ENCODE data around the gene PRKCH. TPM values are rescaled to one million over a fixed set of nuclear protein-coding genes. Genes with fewer than 3 reads are reported as not detected.

Gene PRKCH
- total RNA-seq, 1 donor from 2014 or later: 282 TPM

DNA sequence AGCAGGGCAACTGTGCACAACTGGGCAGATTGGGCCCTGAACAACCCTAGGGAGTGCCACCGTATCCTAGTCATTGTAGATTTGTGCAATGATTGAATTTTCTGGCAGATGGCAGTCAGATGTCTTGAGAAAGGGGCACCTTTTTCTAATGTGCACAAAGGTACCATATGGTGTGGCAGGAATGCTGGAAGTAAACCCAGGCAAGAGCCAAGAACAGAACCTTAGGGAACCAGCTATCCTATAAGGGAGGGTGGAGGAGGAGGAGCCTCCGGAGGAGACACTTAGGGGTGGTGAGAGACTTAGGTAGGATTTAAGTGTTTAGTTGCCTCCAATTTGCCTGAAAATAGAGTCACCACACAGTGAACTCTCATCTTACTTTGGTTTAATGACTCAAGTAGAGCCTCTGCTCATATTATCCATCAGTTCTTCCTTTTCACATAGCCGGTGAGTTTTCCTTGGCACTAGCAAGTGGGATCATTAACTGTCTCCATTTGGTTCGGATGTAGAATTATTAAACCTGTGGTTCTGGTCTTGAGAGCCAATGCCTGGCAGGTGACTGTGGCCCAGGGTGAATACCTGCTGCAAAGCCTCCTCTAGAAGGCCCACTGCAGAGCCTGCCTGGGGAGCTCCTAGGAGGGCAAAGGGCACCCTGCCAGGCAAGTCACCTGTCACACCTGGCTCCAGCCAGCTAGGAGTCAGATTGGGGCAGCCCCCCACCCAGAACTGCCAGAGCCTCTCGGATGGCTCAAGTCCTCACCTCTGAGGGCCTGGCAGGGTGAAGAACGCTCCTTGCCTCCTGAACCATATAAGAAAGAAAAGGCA lies 189.6 kb downstream of the PRKCH start:
- DNase-seq (ENCODE audit: low read depth, low spot score): no peak

DNA sequence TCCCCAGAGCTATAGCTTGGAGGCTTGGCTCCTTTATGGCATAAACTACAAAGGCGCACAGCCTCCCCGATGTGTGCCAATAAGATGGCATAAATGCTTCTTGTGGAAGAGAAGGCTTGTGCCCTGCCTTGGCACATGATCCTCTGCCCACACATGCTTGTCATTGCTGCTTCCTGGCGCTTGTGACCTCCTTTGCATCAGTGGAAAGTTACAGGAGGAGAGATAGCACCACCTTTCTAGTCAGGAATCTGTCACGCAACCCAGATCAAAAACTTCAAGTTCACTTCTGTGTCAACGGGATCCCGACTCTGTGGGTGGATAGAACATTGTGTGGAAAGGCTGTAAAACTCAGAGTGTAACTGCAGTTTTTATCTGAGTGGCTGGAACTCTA lies 190.2 kb downstream of the PRKCH start:
- DNase-seq (ENCODE audit: low read depth, low spot score): no peak

- DNase-seq (ENCODE audit: low read depth, low spot score): no peak
These were observed 190.9 kb downstream of the PRKCH start for GRCh38 chr14:61512026-61512834.

- no peak for DNase-seq (ENCODE audit: low read depth, low spot score)
These were observed 192.8 kb downstream of the PRKCH start for GRCh38 chr14:61513986-61514830.

GRCh38 chr14:61514927-61515326 lies 193.5 kb downstream of the PRKCH start:
- no peak for DNase-seq (ENCODE audit: low read depth, low spot score)

DNA sequence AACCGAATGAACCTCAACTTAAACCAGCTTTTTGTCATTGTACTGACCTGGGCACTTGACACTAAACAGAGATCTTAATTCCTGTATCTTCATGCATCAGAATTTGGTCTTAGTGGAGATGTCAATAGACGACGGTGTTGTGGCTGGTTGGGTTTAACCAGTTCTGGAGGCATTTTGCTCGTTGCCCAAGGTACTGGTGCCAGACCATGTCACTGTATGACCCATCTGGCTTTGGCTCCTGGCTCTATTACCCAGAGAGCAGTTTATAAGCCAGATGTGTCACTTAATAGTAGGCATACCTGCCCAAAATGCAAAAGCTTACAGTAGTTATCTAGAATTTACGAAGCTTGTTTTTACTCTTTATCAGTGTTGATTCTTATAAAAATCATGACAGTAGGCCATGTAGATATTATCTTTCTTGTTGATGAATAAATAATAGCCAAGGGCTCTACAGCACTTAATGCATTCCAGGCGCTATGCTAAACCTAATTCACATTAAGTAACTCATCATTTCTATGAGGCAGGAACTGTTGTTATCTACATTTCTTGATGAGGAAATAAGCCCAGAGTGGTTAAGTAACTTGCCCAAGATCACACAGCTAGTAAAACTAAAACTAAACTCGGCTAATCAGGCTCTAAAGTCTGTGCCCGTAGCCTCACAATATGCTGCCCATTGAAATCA lies 194.2 kb downstream of the PRKCH start:
- DNase-seq (ENCODE audit: low read depth, low spot score): no peak

- no peak for DNase-seq (ENCODE audit: low read depth, low spot score)
These were observed 194.9 kb downstream of the PRKCH start for GRCh38 chr14:61516118-61516743.

DNA sequence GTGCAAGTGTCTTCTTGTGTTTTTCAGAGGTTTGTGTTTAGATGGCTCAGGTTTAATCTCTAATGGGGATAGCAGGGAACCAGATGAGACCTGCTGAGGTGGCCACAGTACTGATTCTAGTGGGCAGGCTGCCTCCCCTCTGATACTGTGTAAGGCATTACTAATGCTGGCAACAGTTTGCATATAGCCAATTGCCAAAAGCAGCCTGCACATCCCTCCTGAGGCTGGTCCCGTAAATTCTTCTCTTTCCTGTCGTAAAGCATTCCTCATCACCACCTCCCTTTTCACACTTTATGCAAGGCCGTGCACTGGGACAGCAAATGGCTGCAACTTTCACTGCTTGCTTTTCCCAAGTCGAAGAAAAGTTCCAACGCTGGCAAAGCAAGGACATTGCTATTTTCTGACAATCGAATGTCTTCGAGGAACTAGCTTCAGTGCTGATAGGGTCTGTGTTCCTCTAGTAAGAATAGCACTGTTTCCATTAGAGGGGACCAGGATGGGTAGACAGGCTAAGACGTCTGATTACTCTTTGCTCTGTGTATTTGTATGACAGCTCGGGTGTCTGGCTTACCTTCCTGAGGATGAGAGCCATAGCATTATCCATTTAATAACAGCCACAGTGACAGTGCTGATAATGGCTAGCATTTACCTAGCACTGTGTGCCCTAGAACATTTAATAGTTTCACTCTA lies 195.7 kb downstream of the PRKCH start:
- DNase-seq (ENCODE audit: low read depth, low spot score): no peak

DNA sequence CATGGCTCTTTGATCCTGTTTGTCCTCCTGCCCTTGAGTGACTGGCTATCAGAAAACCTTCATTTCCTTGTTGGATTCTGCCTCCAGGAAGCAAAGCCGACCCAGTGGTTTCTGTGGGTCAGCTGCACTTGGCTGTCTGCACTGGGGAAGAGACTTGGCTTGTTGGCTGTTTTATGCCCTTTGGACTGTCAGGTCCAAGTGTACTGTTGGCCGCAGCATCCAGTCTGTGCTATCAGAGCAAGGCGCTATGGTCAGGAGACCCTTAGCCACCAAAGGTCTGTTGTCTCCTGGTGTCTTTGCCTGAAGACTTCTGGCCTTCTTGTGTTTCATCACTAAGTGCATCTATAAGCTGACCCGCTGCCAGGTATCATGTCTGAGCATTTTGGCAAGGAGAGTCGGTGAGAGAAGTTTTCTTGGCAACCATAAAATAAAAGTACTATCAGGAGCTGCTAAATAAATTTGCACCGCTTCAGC lies 196.6 kb downstream of the PRKCH start:
- no peak for DNase-seq (ENCODE audit: low read depth, low spot score)

DNA sequence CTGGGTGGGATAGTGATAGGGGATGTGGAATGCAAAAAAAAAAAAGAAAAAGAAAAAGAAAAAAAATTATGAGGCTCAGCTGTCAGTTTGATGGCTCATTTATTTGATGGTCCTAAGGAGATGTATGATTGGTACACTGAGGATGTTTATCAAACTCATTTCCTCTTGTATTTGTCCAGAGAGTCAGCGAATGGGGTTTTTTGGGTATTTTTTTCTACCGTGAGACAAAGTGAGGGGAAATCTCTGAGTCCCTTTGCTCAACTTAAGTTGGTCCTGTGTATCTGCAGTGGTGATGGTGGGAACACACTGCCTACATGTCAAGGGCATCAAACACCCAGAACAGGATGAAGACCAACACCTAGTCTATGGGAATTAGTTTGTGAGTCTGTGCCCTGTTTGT lies 197.0 kb downstream of the PRKCH start:
- DNase-seq (ENCODE audit: low read depth, low spot score): no peak

- DNase-seq (ENCODE audit: low read depth, low spot score): no peak
These were observed 197.7 kb downstream of the PRKCH start for GRCh38 chr14:61519106-61519505.

- no peak for DNase-seq (ENCODE audit: low read depth, low spot score)
These were observed 198.4 kb downstream of the PRKCH start for GRCh38 chr14:61519735-61520134.

DNA sequence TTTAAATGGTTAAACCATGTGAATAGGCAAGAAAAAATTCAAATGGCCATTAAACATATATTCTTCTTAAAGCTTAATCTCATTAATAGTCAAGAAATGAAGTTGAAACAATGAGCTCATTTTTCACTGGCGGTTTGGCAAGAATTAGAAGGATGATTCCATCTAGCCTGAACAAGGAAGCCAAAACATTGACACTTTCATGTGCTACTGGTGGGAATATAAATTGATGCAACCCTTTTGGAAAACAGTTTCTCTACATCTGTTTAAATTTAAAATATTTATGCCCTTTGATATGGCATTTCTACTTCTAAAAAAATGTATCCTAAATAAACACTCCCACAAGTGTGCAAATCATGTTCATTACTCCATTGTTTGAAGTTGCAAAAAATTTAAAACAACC lies 199.2 kb downstream of the PRKCH start:
- DNase-seq (ENCODE audit: low read depth, low spot score): no peak

GRCh38 chr14:61521773-61522172 lies 200.4 kb downstream of the PRKCH start:
- DNase-seq (ENCODE audit: low read depth, low spot score): no peak

- DNase-seq (ENCODE audit: low read depth, low spot score): no peak
These were observed 202.4 kb downstream of the PRKCH start for GRCh38 chr14:61523751-61524150.

GRCh38 chr14:61524211-61524806 lies 202.9 kb downstream of the PRKCH start:
- peak; percentile 68 for DNase-seq (ENCODE audit: low read depth, low spot score)

DNA sequence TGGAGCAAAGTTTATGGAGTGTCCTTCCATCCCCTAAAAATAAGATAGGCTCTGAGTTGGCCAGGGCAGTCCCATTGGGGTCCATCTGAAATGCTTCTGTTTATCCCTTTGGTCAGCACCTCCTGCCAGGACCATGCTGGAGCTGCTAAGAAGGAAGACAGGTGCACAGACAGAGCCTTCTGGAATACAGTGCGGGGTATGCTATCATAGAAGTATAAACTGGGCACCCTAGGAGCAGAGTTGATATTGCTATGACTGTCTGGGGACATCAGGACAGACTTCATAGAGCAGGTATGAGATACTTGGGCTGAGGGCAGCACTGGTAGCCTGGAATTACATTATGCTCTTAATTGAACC lies 203.5 kb downstream of the PRKCH start:
- no peak for DNase-seq (ENCODE audit: low read depth, low spot score)

GRCh38 chr14:61525293-61526011 lies 204.1 kb downstream of the PRKCH start:
- DNase-seq (ENCODE audit: low read depth, low spot score): no peak
